ENCODE results near the gene RNF208.

- no peak for TF ChIP-seq CTCF (conservative IDR thresholded peaks at IDR 0.05 in 1 of 2, IDR thresholded peaks at IDR 0.05 in 1 of 2; ENCODE audit: low read depth in 1 of 2, low read length in 2 of 2)
- no peak for TF ChIP-seq EZH2 (IDR thresholded peaks at IDR 0.05; ENCODE audit: low read length, missing control alignments)
These were observed 19.1 kb downstream of the RNF208 start for GRCh38 chr9:137202966-137203365.

Data from fibroblast of lung (primary cell).